HFFc6 (cell line): ENCODE measurements around the gene UNC5CL. TPM values are rescaled to one million over a fixed set of nuclear protein-coding genes. Genes with fewer than 3 reads are reported as not detected.
A peak's percentile ranks its signal among the peaks of the same experiment; 100 is the strongest.

ENCODE experiments used
- DNase-seq: peaks from one replicate; pipeline ENCODE4 v3.0.0-alpha.2; 2018
- H3K27ac Mint-ChIP-seq: 2 replicates; pipeline ENCODE4 v1.8.0; 2020; ENCODE audit warnings: mild to moderate bottlenecking, mixed read lengths
- H3K27me3 Mint-ChIP-seq: 2 replicates; pipeline ENCODE4 v1.8.0; 2021; ENCODE audit warnings: mild to moderate bottlenecking, moderate library complexity, mixed read lengths; ENCODE audit not compliant: insufficient read depth
- H3K36me3 Mint-ChIP-seq: 2 replicates; pipeline ENCODE4 v1.8.0; 2021; ENCODE audit warnings: low read depth, mixed read lengths
- H3K4me1 Mint-ChIP-seq: 2 replicates; pipeline ENCODE4 v1.8.0; 2020; ENCODE audit warnings: low read depth, mixed read lengths
- H3K4me3 Mint-ChIP-seq: 2 replicates; pipeline ENCODE4 v1.8.0; 2020; ENCODE audit warnings: mild to moderate bottlenecking, moderate library complexity, mixed read lengths
- H3K9me3 Mint-ChIP-seq: 2 replicates; pipeline ENCODE4 v1.8.0; 2020; ENCODE audit warnings: mild to moderate bottlenecking, mixed read lengths
- CTCF ChIP-seq: fragments of 200-600 bp; sonication (generic); IDR thresholded peaks from 2 replicates; pipeline ENCODE4 v1.5.0; 2021; ENCODE audit warnings: antibody characterized with exemption, mild to moderate bottlenecking
- total RNA-seq, 6 experiments: library from RNA; stranded (reverse); fragmentation: NEBNext Ultra II Directional; extraction: Animal tissue kit (Norgen Biotek cat#: 25700); gene quantifications; 2 replicates in 1 of 6; 3 replicates in 5 of 6; pipeline ENCODE4 v1.2.3, GENCODE V29; 2021

The UNC5CL gene
- total RNA-seq, 6 experiments from 2014 or later, result not detected

GRCh38 chr6:41073968-41074691, 35.1 kb upstream of the UNC5CL start:
- Mint-ChIP-seq H3K9me3 (no peaks in the 10 kb centered on the region), H3K4me3 (peak overlapping the region; percentile 90), H3K36me3 (peaks cover 10% of the 10 kb centered on the region), H3K27ac (peak overlapping the region; percentile 89), H3K27me3 (peaks cover 1% of the 10 kb centered on the region; the same call in 1 of the 2 replicates), H3K4me1 (peaks cover 57% of the 10 kb centered on the region)
- no peak for TF ChIP-seq CTCF
- no peak for DNase-seq

- peak; percentile 63 for DNase-seq
- peaks cover 57% of the 10 kb centered on the region for H3K4me1 Mint-ChIP-seq
- H3K9me3 Mint-ChIP-seq, result no peaks in the 10 kb centered on the region
- peak overlapping the region; percentile 90 for H3K4me3 Mint-ChIP-seq
- peaks cover 5% of the 10 kb centered on the region for H3K36me3 Mint-ChIP-seq
- H3K27me3 Mint-ChIP-seq, result peaks cover 1% of the 10 kb centered on the region; the same call in 1 of the 2 replicates
- peak; percentile 74 for TF ChIP-seq CTCF
- H3K27ac Mint-ChIP-seq, result peak overlapping the region; percentile 89
Measured at GRCh38 chr6:41073203-41073967, 34.4 kb upstream of the UNC5CL start.

- Mint-ChIP-seq H3K9me3 (no peaks in the 10 kb centered on the region), H3K4me1 (peaks cover 53% of the 10 kb centered on the region), H3K27me3 (peaks cover 1% of the 10 kb centered on the region; the same call in 1 of the 2 replicates), H3K27ac (peak within 1 kb of the TSS; percentile 97), H3K36me3 (peaks cover 5% of the 10 kb centered on the region), H3K4me3 (peak within 1 kb of the TSS; percentile 94)
- no peak for DNase-seq
- no peak for TF ChIP-seq CTCF
Measured at GRCh38 chr6:41072836-41073202, 33.8 kb upstream of the UNC5CL start, which contains the start of gene NFYA. TSS of gene NFYA (plus strand) at chr6:41072974. CDS start at chr6:41079090, 6,116 bp downstream.

- Mint-ChIP-seq H3K36me3 (peaks cover 5% of the 10 kb centered on the region), H3K27ac (peak within 1 kb of the TSS; percentile 97), H3K27me3 (peaks cover 1% of the 10 kb centered on the region; the same call in 1 of the 2 replicates), H3K9me3 (no peaks in the 10 kb centered on the region), H3K4me3 (peak within 1 kb of the TSS; percentile 94), H3K4me1 (peaks cover 53% of the 10 kb centered on the region)
- peak; percentile 100 for DNase-seq
- TF ChIP-seq CTCF, result no peak; the same call in 1 of the 2 replicates
Measured at GRCh38 chr6:41071923-41072835, 33.2 kb upstream of the UNC5CL start, which contains the start of gene OARD1. TSS of gene OARD1 (minus strand) at chr6:41072356. CDS start at chr6:41071634, 722 bp downstream.

GRCh38 chr6:41071501-41071922, 32.5 kb upstream of the UNC5CL start:
- Mint-ChIP-seq H3K4me3 (peak overlapping the region; percentile 94), H3K27ac (peak overlapping the region; percentile 97), H3K27me3 (peaks cover 1% of the 10 kb centered on the region; the same call in 1 of the 2 replicates), H3K4me1 (peaks cover 52% of the 10 kb centered on the region), H3K36me3 (peaks cover 5% of the 10 kb centered on the region), H3K9me3 (no peaks in the 10 kb centered on the region)
- no peak for DNase-seq
- TF ChIP-seq CTCF, result no peak
